Activated naive CD4-positive, alpha-beta T cell treated with anti-CD3 and anti-CD28 coated beads, Interleukin-2, amount 50 U/mL, for 16 hours (primary cell): ENCODE measurements around the gene EIF4H.
"Not testable (repeated sequence)": the region's sequence is repeated elsewhere in the genome, so short reads cannot be mapped to it uniquely, and the experiment has no call there.

Source experiments
- DNase-seq: peaks from one replicate; pipeline ENCODE4 v3.0.0-alpha.2; 2020

Gene EIF4H

GRCh38 chr7:74202841-74203556, 28.8 kb downstream of the EIF4H start:
- no peak for DNase-seq

DNA sequence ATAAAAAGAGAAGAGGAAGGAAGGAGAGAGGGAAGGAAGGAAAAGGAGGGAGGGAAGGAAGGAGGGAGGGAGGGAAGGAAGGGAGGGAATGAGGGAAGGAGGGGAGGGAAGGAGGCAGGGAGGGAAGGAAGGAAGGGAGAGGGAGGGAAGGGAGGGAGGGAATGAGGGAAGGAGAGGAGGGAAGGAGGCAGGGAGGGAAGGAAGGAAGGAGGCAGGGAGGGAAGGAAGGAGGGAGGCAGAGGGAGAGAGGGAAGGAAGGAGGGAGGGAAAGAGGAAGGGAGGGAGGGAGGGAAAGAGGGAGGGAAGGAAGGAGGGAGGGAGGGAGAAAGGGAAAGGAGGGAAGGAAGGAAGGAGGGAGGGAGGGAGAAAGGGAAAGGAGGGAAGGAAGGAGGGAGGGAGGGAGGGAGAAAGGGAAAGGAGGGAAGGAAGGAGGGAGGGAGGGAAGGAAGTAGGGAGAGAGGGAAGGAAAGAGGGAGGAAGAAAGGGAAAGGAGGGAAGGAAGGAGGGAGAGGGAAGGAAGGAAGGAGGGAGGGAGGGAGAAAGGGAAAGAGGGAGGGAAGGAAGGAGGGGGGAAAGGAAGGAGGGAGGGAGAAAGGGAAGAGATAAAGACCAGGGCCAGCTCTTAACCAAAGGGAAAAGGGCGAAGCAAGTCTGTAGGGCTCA, 29.9 kb downstream of the EIF4H start:
- no peak for DNase-seq

DNA sequence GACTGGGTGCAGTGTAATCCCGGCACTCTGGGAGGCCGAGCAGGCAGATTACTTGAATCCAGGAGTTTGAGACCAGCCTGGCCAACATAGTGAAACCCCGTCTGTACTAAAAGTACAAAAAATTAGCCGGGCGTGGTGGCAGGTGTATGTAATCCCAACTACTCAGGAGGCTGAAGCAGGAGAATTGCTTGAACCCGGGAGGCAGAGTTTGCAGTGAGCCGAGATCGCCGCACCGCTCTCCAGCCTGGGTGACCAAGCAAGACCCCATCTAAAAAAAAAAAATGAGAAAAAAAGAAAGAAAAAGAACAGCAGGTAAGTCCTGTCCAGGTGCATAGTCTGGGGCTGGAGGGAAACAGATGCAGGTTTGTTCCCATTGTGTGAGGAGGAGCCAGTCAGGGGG, 31.9 kb downstream of the EIF4H start:
- DNase-seq, result not testable (repeated sequence)

GRCh38 chr7:74206589-74207120, 32.5 kb downstream of the EIF4H start:
- DNase-seq, result peak; percentile 78

- no peak for DNase-seq
Observed at GRCh38 chr7:74207586-74207985, 33.4 kb downstream of the EIF4H start.

DNA sequence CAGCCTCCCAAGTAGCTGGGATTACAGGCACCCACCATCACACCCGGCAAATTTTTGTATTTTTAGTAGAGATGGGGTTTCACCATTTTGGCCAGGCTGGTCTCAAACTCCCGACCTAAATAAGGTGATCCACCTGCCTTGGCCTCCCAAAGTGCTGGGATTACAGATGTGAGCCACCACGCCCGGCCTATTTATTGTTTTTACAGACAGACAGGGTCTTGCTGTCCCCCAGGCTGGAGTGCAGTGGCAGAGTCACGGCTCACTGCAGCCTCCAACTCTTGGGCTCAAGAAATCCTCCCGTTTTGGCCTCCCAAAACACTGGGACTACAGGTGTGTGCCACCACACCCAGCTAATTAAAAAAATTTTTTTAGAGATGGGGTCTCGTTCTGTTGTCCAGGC, 34.1 kb downstream of the EIF4H start:
- DNase-seq, result not testable (repeated sequence)

DNA sequence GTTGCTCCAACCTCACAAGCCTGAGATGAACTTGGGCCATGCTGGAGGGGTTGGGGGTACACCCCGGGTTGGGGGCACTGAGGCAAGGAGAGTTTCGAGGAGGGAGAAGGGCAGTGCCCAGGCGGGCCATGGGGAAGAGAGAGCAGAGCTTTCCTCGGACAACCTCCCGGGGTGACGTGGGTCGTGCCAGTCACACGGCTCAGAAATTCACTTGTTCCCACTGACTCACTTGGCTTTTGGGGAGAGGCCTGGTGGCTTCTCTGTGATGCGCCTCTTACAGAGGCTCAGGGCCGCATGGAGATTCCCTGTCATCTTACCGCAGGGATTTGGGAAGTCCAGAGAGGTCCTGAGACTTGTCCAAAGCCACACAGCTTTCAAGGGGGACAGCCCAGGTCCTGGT, 38.5 kb downstream of the EIF4H start:
- no peak for DNase-seq

- no peak for DNase-seq
Observed at GRCh38 chr7:74214816-74215630, 40.9 kb downstream of the EIF4H start.

- DNase-seq, result no peak
Observed at GRCh38 chr7:74215921-74216320, 41.8 kb downstream of the EIF4H start.

- no peak for DNase-seq
Observed at GRCh38 chr7:74216361-74216761, 42.2 kb downstream of the EIF4H start.

- DNase-seq, result no peak
Observed at GRCh38 chr7:74217455-74218342, 43.5 kb downstream of the EIF4H start.

DNA sequence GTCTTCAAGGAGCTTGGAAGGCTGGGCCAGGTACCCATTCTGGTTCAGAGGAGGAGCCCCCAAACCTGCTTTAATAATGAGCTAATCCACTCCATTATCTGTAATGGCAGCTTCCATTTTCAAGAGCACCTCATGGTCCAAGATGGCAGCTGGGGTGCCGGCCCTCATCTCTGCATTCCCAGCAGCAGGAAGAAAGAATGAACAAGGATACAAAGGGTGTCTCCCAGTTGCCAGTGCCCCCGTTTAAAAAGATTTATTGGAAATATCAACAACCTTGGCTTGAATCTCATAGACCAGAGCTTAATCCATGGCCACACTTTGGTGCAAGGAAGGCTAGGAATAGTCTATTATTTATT, 44.2 kb downstream of the EIF4H start:
- no peak for DNase-seq

DNA sequence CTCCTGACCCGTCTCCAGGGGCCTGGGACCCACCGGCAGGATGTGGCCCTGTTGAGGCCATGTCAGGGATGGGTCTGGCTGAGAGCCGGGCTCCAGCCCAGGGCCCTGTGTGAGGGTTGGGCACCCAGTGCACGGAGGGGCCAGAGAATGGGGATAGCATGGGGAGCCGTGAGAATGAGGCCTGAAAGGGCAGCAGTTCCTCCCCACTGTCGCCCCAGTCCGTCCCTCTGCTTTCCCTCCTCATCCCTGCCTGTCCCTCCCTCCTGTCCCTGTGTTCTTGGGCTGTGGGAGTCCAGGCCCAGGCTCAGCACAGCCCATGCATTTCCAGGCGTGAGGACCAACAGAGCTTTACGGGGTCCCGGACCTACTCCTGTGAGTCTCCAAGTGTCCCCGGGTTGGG, 45.3 kb downstream of the EIF4H start:
- no peak for DNase-seq

DNA sequence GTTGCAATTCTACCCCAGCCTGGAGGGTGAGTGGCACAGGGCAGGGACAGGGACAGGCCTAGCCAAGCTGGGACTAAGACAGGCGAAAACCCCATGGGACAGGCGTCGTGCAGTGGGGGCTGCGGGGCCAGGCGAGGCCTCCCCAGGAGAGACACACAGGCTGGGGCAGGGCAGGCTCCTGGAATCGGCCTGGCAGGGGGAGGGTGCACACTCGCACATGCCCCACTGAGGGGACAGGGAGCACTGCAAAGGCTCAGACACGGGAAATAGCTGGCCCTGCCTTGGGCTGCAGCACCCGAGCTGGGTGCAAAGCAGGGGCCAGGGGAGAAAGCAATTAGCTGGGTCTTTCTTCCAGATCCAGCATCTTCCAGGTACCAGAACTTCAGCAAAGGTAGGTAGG, 46.1 kb downstream of the EIF4H start:
- no peak for DNase-seq

DNA sequence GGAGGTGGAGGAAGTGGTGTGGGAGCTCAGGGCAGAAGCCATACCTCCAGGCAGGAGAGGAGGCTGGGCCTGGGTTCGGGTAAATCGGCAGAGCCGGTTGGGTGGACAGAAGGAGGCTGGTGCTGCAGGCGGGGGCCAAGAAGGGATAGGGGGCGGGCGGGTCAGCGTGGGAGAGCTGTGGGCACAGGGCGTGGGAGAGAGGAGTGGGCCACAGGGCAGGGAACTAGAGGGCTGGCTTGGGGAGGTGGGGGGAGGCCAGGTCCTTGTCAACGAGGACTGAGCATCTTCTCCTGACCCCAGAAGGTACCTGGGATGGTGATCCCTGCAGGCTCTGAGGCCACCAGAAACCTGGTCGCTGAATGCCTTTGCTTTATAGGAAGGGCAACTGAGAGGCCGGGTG, 47.6 kb downstream of the EIF4H start:
- DNase-seq, result no peak

- no peak for DNase-seq
Observed at GRCh38 chr7:74222851-74223710, 48.9 kb downstream of the EIF4H start.

DNA sequence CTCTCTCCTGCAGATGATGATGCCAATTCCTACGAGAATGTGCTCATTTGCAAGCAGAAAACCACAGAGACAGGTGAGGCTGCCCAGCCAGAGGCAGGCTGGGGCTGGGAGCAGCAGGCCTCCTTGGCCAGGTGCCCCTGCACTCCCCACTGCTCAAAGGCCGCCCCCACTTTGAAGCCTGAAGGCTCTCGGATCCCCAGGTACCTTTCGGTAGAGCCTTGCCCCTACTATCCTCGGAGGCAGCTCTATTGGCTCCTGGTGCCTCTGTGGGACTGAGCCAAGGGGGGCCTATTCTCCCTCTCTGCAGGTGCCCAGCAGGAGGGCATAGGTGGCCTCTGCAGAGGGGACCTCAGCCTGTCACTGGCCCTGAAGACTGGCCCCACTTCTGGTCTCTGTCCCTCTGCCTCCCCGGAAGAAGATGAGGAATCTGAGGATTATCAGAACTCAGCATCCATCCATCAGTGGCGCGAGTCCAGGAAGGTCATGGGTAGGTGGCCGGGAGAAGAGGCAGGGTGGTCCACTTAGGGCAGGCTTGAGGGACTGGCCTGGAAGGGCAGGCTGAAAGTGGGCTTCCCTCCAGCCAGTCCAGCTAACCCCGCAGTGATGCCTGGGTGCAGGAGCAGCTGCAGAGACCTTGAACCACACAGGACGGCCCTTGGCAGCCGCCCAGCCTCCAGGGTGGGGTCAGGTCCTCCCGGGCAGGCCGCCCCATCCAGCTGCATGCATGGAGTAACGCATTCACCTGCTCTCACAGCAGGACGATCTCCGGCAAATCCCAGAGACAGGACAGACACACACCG, 49.8 kb downstream of the EIF4H start:
- no peak for DNase-seq

- DNase-seq, result no peak
Observed at GRCh38 chr7:74224511-74224832, 50.3 kb downstream of the EIF4H start.

DNA sequence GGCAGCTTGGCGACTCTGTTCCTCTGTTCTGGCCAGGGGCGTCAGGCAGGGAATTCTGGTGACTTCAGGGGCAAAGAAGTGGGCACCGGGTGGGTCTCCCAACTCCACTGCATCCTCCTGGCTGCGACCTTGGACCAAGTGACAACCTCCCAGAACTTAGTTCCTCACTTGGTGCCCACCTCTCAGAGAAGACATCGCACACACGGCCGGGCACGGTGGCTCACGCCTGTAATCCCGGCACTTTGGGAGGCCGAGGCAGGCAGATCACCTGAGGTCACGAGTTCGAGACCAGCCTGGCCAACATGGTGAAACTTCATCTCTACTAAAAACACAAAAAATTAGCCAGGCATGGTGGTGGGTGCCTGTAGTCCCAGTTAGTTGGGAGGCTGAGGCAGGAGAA, 50.8 kb downstream of the EIF4H start:
- not testable (repeated sequence) for DNase-seq

- no peak for DNase-seq
Observed at GRCh38 chr7:74225400-74225799, 51.2 kb downstream of the EIF4H start.

DNA sequence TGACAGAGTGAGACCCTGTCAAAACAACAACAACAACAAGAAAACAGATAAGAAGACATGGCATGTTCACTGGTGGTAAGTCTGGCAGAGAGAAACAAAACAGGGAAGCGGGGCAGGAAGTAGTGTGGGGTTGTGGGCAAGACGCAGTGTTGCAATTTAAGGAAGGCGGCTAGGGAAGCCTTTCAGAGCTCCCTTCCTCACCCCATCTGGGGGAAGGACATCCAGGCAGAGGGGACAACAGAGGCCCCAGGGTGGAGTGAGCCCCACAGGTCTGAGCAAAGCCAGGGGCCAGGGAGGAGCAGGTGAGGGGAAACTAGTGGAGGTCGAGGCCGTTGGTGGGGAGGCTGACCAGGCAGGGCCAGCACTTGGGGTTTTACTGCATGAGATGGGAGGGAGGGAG, 52.5 kb downstream of the EIF4H start:
- DNase-seq, result no peak
